GM23338 (cell line): ENCODE data around the gene TENM4. TPM values are rescaled to one million over a fixed set of nuclear protein-coding genes. Genes with fewer than 3 reads are reported as not detected.

Experiments
- ATAC-seq: fragments of 200-7000 bp; cut with Tn5 transposase; 3 replicates; pipeline ENCODE4 v1.9.1; 2020
- DNase-seq: peaks from one replicate; pipeline ENCODE4 v3.0.0-alpha.2; 2015; ENCODE audit warnings: low spot score
- H2AFZ ChIP-seq: fragments of 200-600 bp; sonication (generic); 2 replicates; pipeline ENCODE4 v1.8.0; 2016; ENCODE audit warnings: antibody characterized with exemption, mild to moderate bottlenecking, moderate library complexity
- H3F3A ChIP-seq: fragments of 200-600 bp; sonication (generic); replicated peaks from 2 replicates; pipeline ENCODE4 v1.8.0; 2017; ENCODE audit warnings: antibody characterized with exemption, mixed run types, low read depth
- H3K27ac ChIP-seq: fragments of 200-600 bp; sonication (generic); 2 replicates; pipeline ENCODE4 v1.6.1; 2016; ENCODE audit warnings: low read depth
- H3K27me3 ChIP-seq: fragments of 200-600 bp; sonication (generic); 2 replicates; pipeline ENCODE4 v1.8.0; 2016; ENCODE audit warnings: mild to moderate bottlenecking, mixed run types, moderate library complexity; ENCODE audit not compliant: insufficient read depth
- H3K36me3 ChIP-seq: fragments of 200-600 bp; sonication (generic); 2 replicates; pipeline ENCODE4 v1.8.0; 2016; ENCODE audit warnings: mild to moderate bottlenecking; ENCODE audit not compliant: insufficient read depth
- H3K4me1 ChIP-seq: fragments of 200-600 bp; sonication (generic); 2 replicates; pipeline ENCODE4 v1.8.0; 2016; ENCODE audit warnings: mild to moderate bottlenecking, moderate library complexity; ENCODE audit not compliant: insufficient read depth
- H3K4me2 ChIP-seq: fragments of 200-600 bp; sonication (generic); 2 replicates; pipeline ENCODE4 v1.7.1; 2017; ENCODE audit warnings: mixed run types
- H3K4me3 ChIP-seq: fragments of 200-600 bp; sonication (generic); 2 replicates; pipeline ENCODE4 v1.6.1; 2016; ENCODE audit warnings: mixed run types
- H3K79me2 ChIP-seq: fragments of 200-600 bp; sonication (generic); replicated peaks from 2 replicates; pipeline ENCODE4 v1.8.0; 2017; ENCODE audit warnings: mild to moderate bottlenecking; ENCODE audit not compliant: insufficient read depth
- H3K9me2 ChIP-seq: fragments of 200-600 bp; sonication (generic); 2 replicates; pipeline ENCODE4 v1.8.0; 2017; ENCODE audit not compliant: insufficient read depth
- H4K20me1 ChIP-seq: fragments of 200-600 bp; sonication (generic); replicated peaks from 2 replicates; pipeline ENCODE4 v1.8.0; 2017; ENCODE audit warnings: mild to moderate bottlenecking; ENCODE audit not compliant: insufficient read depth
- H3K27ac Mint-ChIP-seq: 2 replicates; pipeline ENCODE4 v1.8.0; 2020; ENCODE audit warnings: inconsistent platforms, mild to moderate bottlenecking, moderate library complexity, mixed read lengths
- H3K27me3 Mint-ChIP-seq: 3 replicates; pipeline ENCODE4 v1.8.0; 2022; ENCODE audit warnings: low read depth, mild to moderate bottlenecking, moderate library complexity, mixed read lengths, inconsistent platforms; ENCODE audit not compliant: insufficient read depth, poor library complexity
- H3K36me3 Mint-ChIP-seq: 3 replicates; pipeline ENCODE4 v1.8.0; 2021; ENCODE audit warnings: low read depth, mild to moderate bottlenecking, inconsistent platforms, moderate library complexity, mixed read lengths
- H3K4me1 Mint-ChIP-seq: 3 replicates; pipeline ENCODE4 v1.8.0; 2020; ENCODE audit warnings: mild to moderate bottlenecking, inconsistent platforms, mixed read lengths
- H3K4me3 Mint-ChIP-seq: 3 replicates; pipeline ENCODE4 v1.8.0; 2021; ENCODE audit warnings: moderate library complexity, mild to moderate bottlenecking, inconsistent platforms, mixed read lengths
- H3K9me3 Mint-ChIP-seq: 3 replicates; pipeline ENCODE4 v1.8.0; 2020; ENCODE audit warnings: moderate library complexity, mild to moderate bottlenecking, inconsistent platforms, mixed read lengths
- CREB1 ChIP-seq: fragments of 250-450 bp; sonication (Bioruptor Pico); IDR thresholded peaks from 2 replicates; pipeline ENCODE4 v1.5.0; 2020; ENCODE audit warnings: low read depth, mild to moderate bottlenecking, moderate library complexity
- CTCF ChIP-seq, 2 experiments: fragments of 200-600 bp in 1 of 2; sonication (generic) in 1 of 2; conservative IDR thresholded peaks; 2 replicates each; pipeline versions ENCODE4 v1.5.1 to v1.6.1; 2016 to 2017; ENCODE audit warnings: antibody characterized with exemption in 2 of 2, low read depth in 2 of 2, mild to moderate bottlenecking in 2 of 2, moderate library complexity in 1 of 2
- ETS1 ChIP-seq: IDR thresholded peaks from 2 replicates; pipeline ENCODE4 v1.6.1; 2016; ENCODE audit warnings: antibody characterized with exemption
- EZH2 ChIP-seq: fragments of 200-600 bp; sonication (generic); IDR thresholded peaks from one replicate; pipeline ENCODE4 v1.8.0; 2017; ENCODE audit warnings: antibody characterized with exemption, mild to moderate bottlenecking, low read depth; ENCODE audit not compliant: unreplicated experiment
- EZH2phosphoT487 ChIP-seq: fragments of 200-600 bp; sonication (generic); IDR thresholded peaks from one replicate; pipeline ENCODE4 v1.8.1; 2018; ENCODE audit warnings: antibody characterized with exemption; ENCODE audit not compliant: unreplicated experiment
- JUNB ChIP-seq: IDR thresholded peaks from one replicate; pipeline ENCODE4 v1.6.1; 2016; ENCODE audit warnings: antibody characterized with exemption; ENCODE audit not compliant: unreplicated experiment
- NANOG ChIP-seq: IDR thresholded peaks from 2 replicates; pipeline ENCODE4 v1.6.1; 2016; ENCODE audit warnings: antibody characterized with exemption, borderline replicate concordance
- POLR2AphosphoS5 ChIP-seq: IDR thresholded peaks from 2 replicates; pipeline ENCODE4 v1.6.1; 2016; ENCODE audit warnings: antibody characterized with exemption, low read depth
- REST ChIP-seq: IDR thresholded peaks from one replicate; pipeline ENCODE4 v1.6.1; 2018; ENCODE audit warnings: antibody characterized with exemption; ENCODE audit not compliant: unreplicated experiment
- STAT1 ChIP-seq: IDR thresholded peaks from one replicate; pipeline ENCODE4 v1.6.1; 2016; ENCODE audit warnings: antibody characterized with exemption; ENCODE audit not compliant: unreplicated experiment
- ZNF114 ChIP-seq: fragments of 250-450 bp; sonication (Bioruptor Pico); IDR thresholded peaks from 2 replicates; pipeline ENCODE4 v1.5.0; 2020; ENCODE audit warnings: mild to moderate bottlenecking, moderate library complexity
- ZNF331 ChIP-seq: fragments of 250-450 bp; sonication (Bioruptor Pico); IDR thresholded peaks from 2 replicates; pipeline ENCODE4 v1.5.0; 2020; ENCODE audit warnings: low read depth, mild to moderate bottlenecking, moderate library complexity
- ZNF462 ChIP-seq: fragments of 250-450 bp; sonication (Bioruptor Pico); IDR thresholded peaks from 2 replicates; pipeline ENCODE4 v1.5.0; 2020; ENCODE audit warnings: mild to moderate bottlenecking, moderate library complexity
- polyA plus RNA-seq: library from polyadenylated mRNA; unstranded; fragments of >200 nt; fragmentation: Nextera tagmentation; extraction: Ambion mirVana; gene quantifications from 2 replicates; pipeline ENCODE4 v1.2.1, GENCODE V29; 2016
- total RNA-seq: library from RNA; depleted of rRNA; stranded (reverse); fragments of >200 nt; shearing (Covaris generic); gene quantifications from 2 replicates; pipeline ENCODE4 v1.2.3, GENCODE V29; 2014

Gene TENM4
- total and polyA plus RNA-seq, 2 experiments from 2014 or later: 7.3 TPM

GRCh38 chr11:79129702-79130101, 311.1 kb downstream of the TENM4 start:
- Mint-ChIP-seq H3K9me3 (peaks cover 37% of the 10 kb centered on the region), H3K4me1 (no peaks in the 10 kb centered on the region), H3K27ac (no peak overlapping the region), H3K36me3 (peaks cover 20% of the 10 kb centered on the region; the same call in 2 of the 3 replicates), H3K4me3 (no peak overlapping the region), H3K27me3 (no peaks in the 10 kb centered on the region)
- Histone ChIP-seq H3K27ac (no peak overlapping the region), H3K79me2 (no peaks in the 10 kb centered on the region), H3K4me2 (no peak overlapping the region), H3F3A (no peaks in the 10 kb centered on the region), H3K4me1 (no peaks in the 10 kb centered on the region), H3K9me2 (no peaks in the 10 kb centered on the region), H3K36me3 (no peaks in the 10 kb centered on the region), H3K4me3 (no peak overlapping the region), H2AFZ (no peak overlapping the region), H4K20me1 (no peaks in the 10 kb centered on the region), H3K27me3 (no peaks in the 10 kb centered on the region)
- TF ChIP-seq ZNF462 (CRISPR knock-in tag) (no peak), REST (no peak), EZH2phosphoT487 (no peak), CTCF (conservative IDR thresholded peaks at IDR 0.05; ENCODE audit: low read depth in 2 of 2) (no peak), CREB1 (no peak), POLR2AphosphoS5 (no peak), ETS1 (no peak), JUNB (no peak), NANOG (no peak), STAT1 (no peak), ZNF114 (CRISPR knock-in tag) (no peak), ZNF331 (CRISPR knock-in tag) (no peak), EZH2 (no peak)
- DNase-seq (no peak), ATAC-seq (no peak)
